Measurements from ENCODE around the gene TMEM259. TPM values are rescaled to one million over a fixed set of nuclear protein-coding genes. Genes with fewer than 3 reads are reported as not detected.

The TMEM259 gene
- total and polyA plus RNA-seq, 9 of the 15 experiments (the other 6 are each of a cell fraction or from before 2014, with no cell fraction given), result 0.52 to 231 (median 63.6) TPM

GRCh38 chr19:1032264-1032867 lies 11.4 kb upstream of the TMEM259 start (continued):
- no peak for TF ChIP-seq HMG20B (CRISPR knock-in tag; IDR thresholded peaks at IDR 0.05)
- peak; percentile 51; the same call in 1 of the 2 replicates for TF ChIP-seq SMARCA5 (IDR thresholded peaks at IDR 0.05)
- peak; percentile 41; the same call in 1 of the 2 replicates for TF ChIP-seq POLR2G (IDR thresholded peaks at IDR 0.05; ENCODE audit: low read depth, low read length)
- no peak for TF ChIP-seq EGR1 (conservative IDR thresholded peaks at IDR 0.05)
- no peak for TF ChIP-seq ZBTB5 (IDR thresholded peaks at IDR 0.05)
- TF ChIP-seq PURB (CRISPR knock-in tag; IDR thresholded peaks at IDR 0.05; ENCODE audit: low read depth), result no peak
- TF ChIP-seq ZNF696 (CRISPR knock-in tag; conservative IDR thresholded peaks at IDR 0.05), result no peak
